H1 (cell line): ENCODE results near the gene PATL2. TPM values are rescaled to one million over a fixed set of nuclear protein-coding genes. Genes with fewer than 3 reads are reported as not detected.

Source experiments
- CBX5 ChIP-seq: fragments of 300-800, 300-1000 bp; sonication (generic); IDR thresholded peaks from 2 replicates; pipeline ENCODE4 v1.7.1; 2016; ENCODE audit warnings: antibody characterized with exemption, low read length, low read depth
- GTF2F1 ChIP-seq: IDR thresholded peaks from 2 replicates; pipeline ENCODE4 v1.6.1; 2012; ENCODE audit warnings: low read depth, low read length, improper control_type of control experiment, borderline replicate concordance
- RFX5 ChIP-seq: IDR thresholded peaks from 2 replicates; pipeline ENCODE4 v1.6.1; 2011; ENCODE audit warnings: low read depth, low read length, improper control_type of control experiment, borderline replicate concordance
- TAF1 ChIP-seq: IDR thresholded peaks from 2 replicates; pipeline ENCODE4 v1.6.1; 2011; ENCODE audit warnings: mild to moderate bottlenecking, low read depth, low read length
- TBP ChIP-seq: IDR thresholded peaks from 2 replicates; pipeline ENCODE4 v1.6.1; 2011; ENCODE audit warnings: low read depth, low read length, improper control_type of control experiment
- polyA plus RNA-seq, 7 experiments: library from polyadenylated mRNA; depleted of rRNA in 3 of 7; stranded (reverse) in 5 of 7; unstranded in 2 of 7; fragments of >200 nt in 5 of 7; fragments of 200-250 nt in 2 of 7; gene quantifications; 1 replicate in 5 of 7; 2 replicates in 1 of 7; 4 replicates in 1 of 7; pipeline versions ENCODE4 v1.2.1 to v1.2.3, GENCODE V29; 2011 to 2013; ENCODE audit warnings: missing spikeins in 2 of 7, mixed read lengths in 2 of 7
- total RNA-seq: library from RNA; stranded (reverse); fragmentation: NEBNext Ultra II Directional; extraction: Animal tissue kit (Norgen Biotek cat#: 25700); gene quantifications from 2 replicates; pipeline ENCODE4 v1.2.1, GENCODE V29; 2021

Gene PATL2
- total and polyA plus RNA-seq, 2 of the 8 experiments (the other 6 are each of a cell fraction or from before 2014, with no cell fraction given) = 0.65 to 1.3 TPM

GRCh38 chr15:44661576-44661975 is 49.5 kb downstream of the PATL2 start (continued):
- TF ChIP-seq TAF1 = no peak
- no peak for TF ChIP-seq CBX5
- TF ChIP-seq TBP = no peak
- no peak for TF ChIP-seq RFX5
- TF ChIP-seq GTF2F1 = no peak
